HCT116 (cell line): ENCODE results near the gene NSD2.

Experiments used
- CEBPB ChIP-seq: IDR thresholded peaks from 2 replicates; pipeline ENCODE4 v1.6.1; 2012; ENCODE audit warnings: low read depth
- CTCF ChIP-seq, 3 experiments: fragments of 200-600 bp in 1 of 3; sonication (generic) in 1 of 3; IDR thresholded peaks in 2 of 3; conservative IDR thresholded peaks in 1 of 3; 2 replicates each; pipeline ENCODE4 v1.5.1; 2012 to 2017; ENCODE audit warnings: low read depth in 2 of 3, low read length in 2 of 3, antibody characterized with exemption in 1 of 3, borderline replicate concordance in 1 of 3, control low read depth in 1 of 3, mild to moderate bottlenecking in 1 of 3, mixed read lengths in 1 of 3, mixed run types in 1 of 3, moderate library complexity in 1 of 3; ENCODE audit not compliant: insufficient read depth in 1 of 3
- EZH2 ChIP-seq: fragments of 200-600 bp; sonication (generic); IDR thresholded peaks from 2 replicates; pipeline ENCODE4 v1.6.1; 2017; ENCODE audit warnings: antibody characterized with exemption, mixed run types
- EZH2phosphoT487 ChIP-seq: fragments of 200-600 bp; IDR thresholded peaks from 2 replicates; pipeline ENCODE4 v1.6.1; 2018; ENCODE audit warnings: antibody characterized with exemption, borderline replicate concordance
- JUND ChIP-seq: IDR thresholded peaks from 2 replicates; pipeline ENCODE4 v1.6.1; 2012
- POLR2AphosphoS5 ChIP-seq: IDR thresholded peaks from 2 replicates; pipeline ENCODE4 v1.6.1; 2011; ENCODE audit warnings: mild to moderate bottlenecking, low read depth, low read length, moderate library complexity
- REST ChIP-seq: IDR thresholded peaks from 2 replicates; pipeline ENCODE4 v1.6.1; 2012; ENCODE audit warnings: low read depth
- YY1 ChIP-seq: IDR thresholded peaks from 2 replicates; pipeline ENCODE4 v1.6.1; 2011; ENCODE audit warnings: low read length, low read depth, moderate library complexity, mild to moderate bottlenecking; ENCODE audit not compliant: insufficient replicate concordance; ENCODE audit errors: extremely low read depth
- ZNF274 ChIP-seq: fragments of 200-500 bp; sonication (Bioruptor generic); IDR thresholded peaks from 2 replicates; pipeline ENCODE4 v1.6.1; 2014; ENCODE audit warnings: mild to moderate bottlenecking, low read depth, low read length, inconsistent platforms

GRCh38 chr4:1902243-1902642 is 31.1 kb downstream of the NSD2 start:
- no peak for TF ChIP-seq CTCF (IDR thresholded peaks at IDR 0.05 in 2 of 3, conservative IDR thresholded peaks at IDR 0.05 in 1 of 3; ENCODE audit: borderline replicate concordance in 1 of 3, insufficient read depth in 1 of 3, low read depth in 2 of 3, low read length in 2 of 3)
- TF ChIP-seq JUND: no peak
- TF ChIP-seq ZNF274: no peak
- TF ChIP-seq POLR2AphosphoS5: no peak
- no peak for TF ChIP-seq YY1
- TF ChIP-seq CEBPB: no peak
- TF ChIP-seq REST: no peak
- TF ChIP-seq EZH2phosphoT487: no peak
- no peak for TF ChIP-seq EZH2
